NB4 (cell line): ENCODE measurements around the gene LRRTM4.

Experiments used
- MAX ChIP-seq: IDR thresholded peaks from 2 replicates; pipeline ENCODE4 v1.6.1; 2011; ENCODE audit warnings: low read depth, low read length
- MYC ChIP-seq: IDR thresholded peaks from 2 replicates; pipeline ENCODE4 v1.6.1; 2011; ENCODE audit warnings: low read depth, low read length
- POLR2A ChIP-seq: IDR thresholded peaks from 2 replicates; pipeline ENCODE4 v1.6.1; 2011; ENCODE audit warnings: mild to moderate bottlenecking; ENCODE audit not compliant: insufficient read length; ENCODE audit errors: extremely low read depth
- TF ChIP-seq, protein P1 (sequence below): IDR thresholded peaks from one replicate; pipeline ENCODE4 v1.5.1; 2012; ENCODE audit warnings: low read depth, low read length

- TF ChIP-seq POLR2A (no peak), MYC (no peak), MAX (no peak)
- TF ChIP-seq, protein P1, sequence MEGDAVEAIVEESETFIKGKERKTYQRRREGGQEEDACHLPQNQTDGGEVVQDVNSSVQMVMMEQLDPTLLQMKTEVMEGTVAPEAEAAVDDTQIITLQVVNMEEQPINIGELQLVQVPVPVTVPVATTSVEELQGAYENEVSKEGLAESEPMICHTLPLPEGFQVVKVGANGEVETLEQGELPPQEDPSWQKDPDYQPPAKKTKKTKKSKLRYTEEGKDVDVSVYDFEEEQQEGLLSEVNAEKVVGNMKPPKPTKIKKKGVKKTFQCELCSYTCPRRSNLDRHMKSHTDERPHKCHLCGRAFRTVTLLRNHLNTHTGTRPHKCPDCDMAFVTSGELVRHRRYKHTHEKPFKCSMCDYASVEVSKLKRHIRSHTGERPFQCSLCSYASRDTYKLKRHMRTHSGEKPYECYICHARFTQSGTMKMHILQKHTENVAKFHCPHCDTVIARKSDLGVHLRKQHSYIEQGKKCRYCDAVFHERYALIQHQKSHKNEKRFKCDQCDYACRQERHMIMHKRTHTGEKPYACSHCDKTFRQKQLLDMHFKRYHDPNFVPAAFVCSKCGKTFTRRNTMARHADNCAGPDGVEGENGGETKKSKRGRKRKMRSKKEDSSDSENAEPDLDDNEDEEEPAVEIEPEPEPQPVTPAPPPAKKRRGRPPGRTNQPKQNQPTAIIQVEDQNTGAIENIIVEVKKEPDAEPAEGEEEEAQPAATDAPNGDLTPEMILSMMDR = no peak
Measured at GRCh38 chr2:76984359-76984758, 537.8 kb downstream of the LRRTM4 start.
